Spinal cord (tissue), 10 donors: ENCODE results near the gene MYRIP. TPM values are rescaled to one million over a fixed set of nuclear protein-coding genes. Genes with fewer than 3 reads are reported as not detected.

ENCODE experiments used
- DNase-seq, 6 donors: peaks; one replicate each; pipeline versions ENCODE4 v3.0.0 to v3.0.0-alpha.2; 2013 to 2015; ENCODE audit warnings: low spot score in 6 of 6, low read depth in 4 of 6
- H3K27ac ChIP-seq: one replicate; pipeline ENCODE4 v1.5.1; 2013; ENCODE audit warnings: low read depth, low read length, control low read depth
- H3K27me3 ChIP-seq: one replicate; pipeline ENCODE4 v1.6.1; 2013; ENCODE audit warnings: low read length; ENCODE audit not compliant: control insufficient read depth, insufficient read depth
- H3K36me3 ChIP-seq: one replicate; pipeline ENCODE4 v1.6.1; 2013; ENCODE audit warnings: low read length; ENCODE audit not compliant: control insufficient read depth, insufficient read depth
- H3K4me1 ChIP-seq: one replicate; pipeline ENCODE4 v1.6.1; 2013; ENCODE audit warnings: low read length; ENCODE audit not compliant: control insufficient read depth, insufficient read depth
- H3K4me3 ChIP-seq: one replicate; pipeline ENCODE4 v1.5.1; 2013; ENCODE audit warnings: low read depth, low read length, control low read depth
- H3K9me3 ChIP-seq: one replicate; pipeline ENCODE4 v1.6.1; 2013; ENCODE audit warnings: low read length; ENCODE audit not compliant: control insufficient read depth, insufficient read depth
- WGBS: methylation state at CpG from one replicate; pipeline ENCODE4 v1.1.5; 2013; ENCODE audit warnings: missing lambda C conversion rate; ENCODE audit not compliant: insufficient coverage; 5-methylcytosine and 5-hydroxymethylcytosine counted together
- polyA plus RNA-seq, 2 donors: library from polyadenylated mRNA; unstranded; fragments of 120-200 nt; gene quantifications; one replicate each; pipeline ENCODE4 v1.2.1, GENCODE V29; 2013; ENCODE audit not compliant: insufficient read length in 2 of 2
- total RNA-seq, 2 donors: library from RNA; depleted of rRNA in 1 of 2; stranded (reverse); fragments of 120-200 nt in 1 of 2; fragments of >200 nt in 1 of 2; gene quantifications; one replicate each; pipeline versions ENCODE4 v1.2.3 to v1.2.4, GENCODE V29; 2013 to 2014
- donor health status: healthy.

MYRIP gene
- total and polyA plus RNA-seq, 4 donors = 12.5 to 18.5 (median 15.0) TPM

DNA sequence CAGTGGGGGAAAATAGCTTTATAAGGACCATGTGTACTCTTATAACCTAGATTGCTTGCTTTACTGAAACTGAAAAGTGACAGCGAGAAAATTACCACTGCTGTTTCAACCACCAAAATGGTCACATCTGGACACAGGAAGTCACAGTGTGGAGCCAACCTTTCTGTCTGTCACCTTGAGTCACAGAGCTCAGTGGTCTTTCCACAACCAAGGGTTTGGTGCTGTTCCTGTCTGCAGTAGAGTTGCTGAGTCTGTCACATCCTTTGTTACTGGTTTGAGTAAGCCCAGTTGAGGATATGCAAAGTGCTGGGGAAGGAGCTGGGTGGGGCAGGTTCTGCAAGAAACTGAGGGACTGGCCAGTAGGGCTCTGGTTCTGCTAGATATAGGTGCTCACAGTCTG, 361.0 kb downstream of the MYRIP start:
- no peaks in the 10 kb centered on the region for H3K36me3 ChIP-seq
- no peaks in the 10 kb centered on the region for H3K27me3 ChIP-seq
- H3K9me3 ChIP-seq = no peaks in the 10 kb centered on the region
- H3K4me3 ChIP-seq = no peak overlapping the region
- no peak for DNase-seq
- no peak overlapping the region for H3K27ac ChIP-seq
- WGBS = 100% methylated on average over 1 of the region's 1 CpG
- H3K4me1 ChIP-seq = peaks cover 3% of the 10 kb centered on the region

DNA sequence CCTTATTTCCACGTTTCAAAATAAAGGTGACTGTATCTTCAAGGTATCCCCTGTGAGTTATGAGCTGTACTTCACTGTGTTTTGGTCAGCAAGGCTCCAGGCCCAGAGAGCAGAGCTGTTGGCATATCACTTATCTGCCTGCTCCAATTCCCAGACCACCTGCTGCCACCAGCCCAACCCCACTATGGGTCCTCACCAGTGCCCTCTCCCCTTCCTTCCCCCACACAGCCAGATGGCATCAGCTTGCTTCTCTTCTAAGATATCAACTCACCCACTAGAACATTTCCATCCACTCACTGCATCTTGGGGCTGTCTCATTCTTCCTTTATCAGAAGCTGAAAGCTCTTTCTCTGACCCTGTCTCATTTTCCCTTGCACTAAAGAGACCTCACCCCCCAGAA, 363.2 kb downstream of the MYRIP start:
- Histone ChIP-seq H3K36me3 (no peaks in the 10 kb centered on the region), H3K27me3 (no peaks in the 10 kb centered on the region), H3K9me3 (no peaks in the 10 kb centered on the region), H3K27ac (no peak overlapping the region), H3K4me1 (no peaks in the 10 kb centered on the region), H3K4me3 (no peak overlapping the region)
- no peak for DNase-seq
- WGBS = no CpG with 5 or more reads among the region's 1 CpG

DNA sequence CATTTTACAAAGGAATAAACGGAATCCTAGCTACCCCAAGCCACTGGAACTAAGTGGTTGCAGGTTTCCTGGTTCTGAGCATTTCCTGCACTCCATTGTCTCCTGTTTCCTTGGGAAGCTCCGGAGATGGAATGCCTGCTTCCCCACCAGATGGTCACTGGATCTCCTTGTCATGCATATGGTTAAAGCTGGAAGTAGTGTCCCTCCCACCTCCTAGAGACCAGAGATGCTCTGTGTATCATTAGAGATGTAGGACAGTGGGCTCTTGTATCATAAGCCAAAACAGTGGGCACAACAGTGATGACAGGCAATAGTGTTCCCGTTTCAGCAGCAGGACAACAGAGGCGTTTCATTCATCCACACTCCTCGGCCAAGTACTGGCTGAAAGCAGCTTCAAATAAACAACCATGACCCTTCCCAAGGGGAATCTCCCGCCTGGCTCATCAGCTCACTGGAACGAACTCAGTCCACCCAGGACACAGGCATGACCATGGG, 363.9 kb downstream of the MYRIP start:
- no peaks in the 10 kb centered on the region for H3K9me3 ChIP-seq
- peak in 5 of 6 donors; percentile 19 to 65 (median 28) for DNase-seq
- H3K27ac ChIP-seq = peak overlapping the region; percentile 43
- 33% methylated on average over 7 of the region's 7 CpGs for WGBS
- no peaks in the 10 kb centered on the region for H3K27me3 ChIP-seq
- peaks cover 2% of the 10 kb centered on the region for H3K4me1 ChIP-seq
- H3K36me3 ChIP-seq = no peaks in the 10 kb centered on the region
- H3K4me3 ChIP-seq = no peak overlapping the region

GRCh38 chr3:40178012-40178594, 368.7 kb downstream of the MYRIP start:
- H3K4me3 ChIP-seq = no peak overlapping the region
- H3K36me3 ChIP-seq = peaks cover 3% of the 10 kb centered on the region
- no peaks in the 10 kb centered on the region for H3K27me3 ChIP-seq
- H3K27ac ChIP-seq = no peak overlapping the region
- WGBS = 69% methylated on average over 4 of the region's 6 CpGs
- no peaks in the 10 kb centered on the region for H3K9me3 ChIP-seq
- H3K4me1 ChIP-seq = peaks cover 3% of the 10 kb centered on the region
- no peak for DNase-seq

GRCh38 chr3:40179016-40179415, 369.6 kb downstream of the MYRIP start:
- H3K27me3 ChIP-seq = no peaks in the 10 kb centered on the region
- H3K9me3 ChIP-seq = no peaks in the 10 kb centered on the region
- H3K36me3 ChIP-seq = peaks cover 3% of the 10 kb centered on the region
- H3K27ac ChIP-seq = no peak overlapping the region
- H3K4me1 ChIP-seq = peaks cover 3% of the 10 kb centered on the region
- DNase-seq = peak; percentile 59 to 96 (median 78)
- WGBS = 0% methylated on average over 1 of the region's 3 CpGs
- no peak overlapping the region for H3K4me3 ChIP-seq

DNA sequence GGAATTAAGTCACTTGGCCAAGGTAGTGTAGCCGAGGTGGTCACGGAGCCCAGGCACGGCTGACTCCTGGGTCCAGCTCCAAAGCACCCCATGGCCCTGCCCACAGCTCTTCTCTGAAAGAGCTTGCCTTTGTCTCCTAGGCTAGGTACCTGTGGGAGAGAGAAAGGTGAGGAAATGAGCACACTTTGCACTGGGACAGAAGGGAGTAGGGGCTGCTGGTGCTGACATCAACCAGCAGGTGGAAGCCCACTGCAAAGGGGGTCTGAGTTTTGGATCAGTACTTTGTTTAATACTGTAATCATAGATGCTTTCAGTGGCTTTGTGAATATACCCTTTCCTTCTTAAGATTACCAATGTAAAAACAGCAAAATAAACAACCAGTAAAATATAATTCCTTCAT, 371.8 kb downstream of the MYRIP start:
- no peak overlapping the region for H3K27ac ChIP-seq
- peaks cover 3% of the 10 kb centered on the region for H3K36me3 ChIP-seq
- H3K27me3 ChIP-seq = no peaks in the 10 kb centered on the region
- DNase-seq = no peak
- no peaks in the 10 kb centered on the region for H3K9me3 ChIP-seq
- H3K4me1 ChIP-seq = peaks cover 3% of the 10 kb centered on the region
- 91% methylated on average over 3 of the region's 3 CpGs for WGBS
- no peak overlapping the region for H3K4me3 ChIP-seq

DNA sequence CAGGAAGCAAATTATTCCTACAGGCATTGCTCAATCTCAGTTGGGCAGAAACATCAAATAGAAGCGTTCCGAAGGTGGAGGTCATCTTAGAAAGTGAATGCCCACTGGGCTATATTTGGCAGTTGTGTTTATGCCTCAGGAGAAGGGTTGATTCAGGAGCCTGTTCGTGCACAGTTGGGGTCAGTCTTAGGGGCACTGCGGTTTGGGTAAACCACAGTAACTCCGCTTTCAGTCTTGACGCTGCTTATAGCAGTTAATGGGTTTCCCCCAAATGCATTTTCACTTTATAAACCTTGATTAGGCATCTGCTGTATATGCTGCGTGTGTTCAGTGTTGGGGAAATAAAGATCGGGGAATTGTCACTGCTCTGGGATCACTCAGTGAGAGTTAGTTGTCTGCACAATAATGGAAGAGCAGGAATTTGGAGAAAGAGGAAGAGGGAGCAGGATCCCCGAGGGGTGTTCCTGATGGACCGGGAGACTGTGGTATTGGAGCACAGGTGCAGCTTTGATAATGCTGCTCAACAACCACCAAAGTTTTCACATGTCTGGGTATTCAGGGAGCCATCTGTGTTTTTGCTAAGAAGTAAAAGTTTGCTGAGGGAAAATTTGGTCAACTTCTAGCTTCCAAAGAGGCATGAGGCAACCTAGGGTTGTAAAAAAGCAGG, 375.8 kb downstream of the MYRIP start:
- Histone ChIP-seq H3K27ac (no peak overlapping the region), H3K27me3 (no peaks in the 10 kb centered on the region), H3K4me1 (peaks cover 4% of the 10 kb centered on the region), H3K4me3 (no peak overlapping the region), H3K36me3 (peaks cover 9% of the 10 kb centered on the region), H3K9me3 (no peaks in the 10 kb centered on the region)
- no peak for DNase-seq
- WGBS = 92% methylated on average over 5 of the region's 10 CpGs

DNA sequence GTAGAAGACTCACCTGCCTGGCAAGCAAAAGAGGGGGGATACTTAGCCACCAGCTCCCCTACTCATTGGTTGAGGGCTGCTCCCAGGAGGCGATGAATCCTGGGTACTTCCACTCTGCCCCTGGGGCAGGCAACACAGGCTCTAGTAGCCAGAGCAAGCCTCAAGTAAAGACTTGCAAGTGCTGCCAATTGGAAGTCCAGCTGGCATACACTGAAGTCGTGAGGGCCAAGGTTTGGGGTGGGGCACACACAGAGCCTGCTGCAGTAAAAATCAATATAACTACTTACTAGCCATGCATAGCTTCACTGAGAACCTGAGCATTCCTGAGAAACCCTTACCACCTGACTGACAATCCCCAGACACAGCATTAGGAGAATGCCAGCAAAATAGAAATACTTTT, 377.1 kb downstream of the MYRIP start:
- Histone ChIP-seq H3K27ac (no peak overlapping the region), H3K4me1 (peaks cover 4% of the 10 kb centered on the region), H3K4me3 (no peak overlapping the region), H3K9me3 (no peaks in the 10 kb centered on the region), H3K36me3 (peaks cover 10% of the 10 kb centered on the region), H3K27me3 (no peaks in the 10 kb centered on the region)
- 73% methylated on average over 2 of the region's 2 CpGs for WGBS
- DNase-seq = no peak

GRCh38 chr3:40187945-40188344, 378.5 kb downstream of the MYRIP start:
- Histone ChIP-seq H3K36me3 (peaks cover 9% of the 10 kb centered on the region), H3K9me3 (no peaks in the 10 kb centered on the region), H3K4me3 (no peak overlapping the region), H3K27me3 (no peaks in the 10 kb centered on the region), H3K4me1 (peaks cover 4% of the 10 kb centered on the region), H3K27ac (no peak overlapping the region)
- no peak for DNase-seq
- WGBS = 100% methylated on average over 2 of the region's 3 CpGs

DNA sequence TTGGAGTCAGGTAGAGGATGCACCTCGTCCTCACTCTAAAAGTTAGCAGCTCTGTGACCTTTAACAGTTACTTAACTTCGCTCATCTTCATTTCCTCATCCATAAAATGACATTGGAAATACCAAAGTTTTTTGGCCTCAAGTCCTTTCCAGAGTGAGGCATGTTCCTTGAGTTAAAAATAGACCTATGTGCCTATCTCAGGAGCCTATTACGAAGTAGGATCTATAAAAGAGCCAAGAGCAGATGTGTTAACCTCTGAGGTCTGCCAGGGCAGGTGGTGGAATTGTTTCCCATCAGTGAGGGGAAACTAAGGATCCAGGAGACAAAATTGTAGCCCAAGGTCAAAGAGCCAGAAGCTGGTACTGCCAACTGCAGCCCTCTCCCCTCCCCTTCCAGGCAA, 379.7 kb downstream of the MYRIP start:
- no peak overlapping the region for H3K27ac ChIP-seq
- no peak for DNase-seq
- H3K4me1 ChIP-seq = peaks cover 4% of the 10 kb centered on the region
- peaks cover 7% of the 10 kb centered on the region for H3K36me3 ChIP-seq
- WGBS = 94% methylated on average over 2 of the region's 3 CpGs
- no peaks in the 10 kb centered on the region for H3K27me3 ChIP-seq
- no peak overlapping the region for H3K4me3 ChIP-seq
- H3K9me3 ChIP-seq = no peaks in the 10 kb centered on the region
